PFSK-1 (cell line): ENCODE data around the gene PDCD6IP.

ENCODE experiments used
- POLR2AphosphoS5 ChIP-seq: IDR thresholded peaks from 2 replicates; pipeline ENCODE4 v1.6.1; 2012; ENCODE audit warnings: low read depth, mild to moderate bottlenecking, control low read depth, low read length, moderate library complexity
- SIN3A ChIP-seq: IDR thresholded peaks from 2 replicates; pipeline ENCODE4 v1.6.1; 2012; ENCODE audit warnings: mild to moderate bottlenecking, low read length, moderate library complexity, borderline replicate concordance; ENCODE audit not compliant: insufficient read depth
- TAF1 ChIP-seq: IDR thresholded peaks from 2 replicates; pipeline ENCODE4 v1.6.1; 2012; ENCODE audit warnings: low read length, control low read depth, borderline replicate concordance; ENCODE audit not compliant: insufficient read depth

DNA sequence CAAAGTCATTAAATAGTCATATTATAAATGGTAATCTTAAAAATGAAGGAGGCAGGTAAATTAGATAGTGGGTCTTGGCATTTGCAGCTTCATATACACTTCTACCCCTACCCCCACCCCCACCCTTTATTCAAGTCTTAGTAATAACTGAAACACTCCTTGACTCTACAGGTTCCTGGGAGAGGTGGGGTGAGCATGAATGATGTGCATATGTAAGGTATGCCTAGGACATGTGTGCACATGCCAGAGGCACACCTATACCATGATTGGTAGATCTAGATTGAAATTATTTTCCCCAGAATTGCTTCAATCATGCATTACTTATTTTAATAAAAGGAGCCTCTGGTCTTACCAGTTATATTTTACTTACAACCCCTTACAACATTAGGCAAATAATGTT, 40.1 kb upstream of the PDCD6IP start:
- TF ChIP-seq TAF1, result no peak
- TF ChIP-seq POLR2AphosphoS5, result no peak
- TF ChIP-seq SIN3A, result no peak
